ENCODE data around the gene DYNLT2.

GRCh38 chr6:169752074-169752623 is 777 bp upstream of the DYNLT2 start:
- TF ChIP-seq CTCF (IDR thresholded peaks at IDR 0.05) = no peak
- TF ChIP-seq POLR2A (IDR thresholded peaks at IDR 0.05) = no peak

Data from lower leg skin (tissue), 3 donors.